Islet precursor cell (in vitro differentiated cells): Measurements from ENCODE around the gene NFIA.

Experiments used
- DNase-seq: peaks from one replicate; pipeline ENCODE4 v3.0.0-alpha.2; 2018

The NFIA gene

GRCh38 chr1:61477301-61477700 lies 394.9 kb downstream of the NFIA start:
- no peak for DNase-seq

GRCh38 chr1:61480273-61480935 lies 398.0 kb downstream of the NFIA start:
- no peak for DNase-seq

DNA sequence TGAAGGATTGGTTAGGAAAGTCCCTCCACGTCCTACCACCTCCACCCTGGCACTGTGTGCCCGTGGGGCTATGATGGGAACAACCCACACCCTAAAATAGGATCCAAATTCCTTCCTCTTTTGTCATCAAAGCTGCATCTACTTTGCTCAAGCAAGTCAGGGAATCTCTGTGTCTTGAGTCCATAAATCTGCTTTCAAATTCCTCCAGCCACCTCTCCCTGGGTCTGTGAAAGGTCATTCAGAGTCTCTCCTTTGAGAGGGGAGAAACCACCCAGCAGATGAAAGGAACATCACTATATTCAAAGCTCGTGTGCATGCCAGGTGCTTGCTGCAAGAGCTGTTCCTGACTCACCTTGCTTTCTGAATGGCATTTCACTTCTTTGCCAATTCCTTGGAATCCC lies 399.0 kb downstream of the NFIA start:
- DNase-seq, result no peak

DNA sequence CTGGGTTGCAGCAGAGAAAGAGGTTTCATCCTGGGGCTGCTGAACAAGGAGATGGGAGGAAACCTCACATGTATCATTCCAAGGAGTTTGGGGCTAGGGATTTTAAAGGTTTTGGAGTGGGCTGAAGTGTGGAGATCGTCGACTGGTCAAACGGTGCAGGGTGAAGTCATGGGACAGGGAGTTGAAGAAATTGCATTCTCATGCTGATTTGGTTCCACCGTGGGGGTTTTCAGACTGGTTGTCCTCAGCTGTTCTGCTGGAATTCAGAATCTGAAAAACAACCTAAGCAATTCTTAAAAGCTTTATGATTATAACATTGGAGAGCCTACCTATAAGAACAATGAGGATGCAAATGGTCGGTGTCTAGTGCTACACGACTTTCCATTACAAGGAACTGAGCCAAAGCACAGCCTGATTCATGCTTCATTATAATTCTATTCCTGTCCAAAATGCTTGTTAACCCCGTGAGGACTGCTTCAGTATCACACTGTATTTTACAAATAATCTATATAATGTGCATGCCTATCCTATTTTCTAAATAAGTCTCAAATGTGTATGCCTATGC lies 399.9 kb downstream of the NFIA start:
- no peak for DNase-seq

DNA sequence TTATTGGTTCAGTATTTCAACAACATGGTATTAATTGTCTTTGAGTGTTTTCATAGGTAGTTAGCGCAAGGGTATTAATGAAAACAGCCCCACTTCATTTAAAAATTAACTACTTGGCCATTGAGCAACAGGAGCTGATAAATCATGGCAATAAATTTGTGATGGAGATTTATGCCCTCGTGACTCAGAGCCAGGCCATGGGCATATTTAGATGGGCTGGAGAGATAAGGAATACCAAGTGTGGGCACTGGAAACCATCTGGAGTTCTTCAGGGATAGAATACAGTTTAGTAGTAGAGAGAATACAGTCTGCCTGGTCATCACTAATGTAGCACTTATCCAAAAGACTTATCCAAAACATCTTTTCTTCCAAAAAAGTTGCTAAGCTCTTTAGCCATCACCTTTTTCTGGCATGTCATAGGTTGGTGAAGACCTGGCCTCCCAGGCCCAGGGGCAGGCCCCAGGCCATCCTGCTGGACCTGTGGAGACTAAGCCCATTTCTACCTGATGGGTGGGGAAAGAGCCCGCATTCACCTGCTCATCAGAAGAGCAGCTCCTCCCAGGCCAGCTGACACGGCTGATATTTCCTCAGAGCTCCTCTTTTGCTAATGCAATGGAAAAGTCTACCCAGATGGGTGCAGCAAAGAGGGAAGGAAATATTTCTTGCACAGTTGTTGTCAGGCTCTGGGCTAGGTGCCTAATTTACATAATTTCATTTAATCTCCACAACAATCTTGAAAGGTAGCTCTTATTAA lies 404.6 kb downstream of the NFIA start:
- DNase-seq, result no peak

DNA sequence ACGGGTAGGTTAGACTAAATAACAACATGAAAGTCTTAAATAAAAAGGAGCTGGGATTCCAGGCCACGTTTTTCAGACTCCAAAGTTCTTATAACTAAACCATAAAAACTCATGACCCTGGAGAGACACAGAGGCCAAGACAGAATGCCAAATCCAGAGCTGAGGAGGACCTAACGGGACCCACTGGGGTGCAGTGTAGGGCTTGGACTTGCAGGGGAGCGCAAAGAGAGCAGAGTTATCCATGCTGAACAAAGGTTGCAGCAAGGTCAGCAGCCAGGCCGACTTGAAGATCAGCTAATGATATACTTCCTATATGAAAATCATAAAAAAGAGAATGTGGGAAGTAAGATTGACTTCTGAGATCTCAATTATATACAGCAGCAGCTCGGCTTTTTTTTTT lies 405.4 kb downstream of the NFIA start:
- no peak for DNase-seq

- no peak for DNase-seq
These were observed 408.6 kb downstream of the NFIA start for GRCh38 chr1:61490924-61491323.

DNA sequence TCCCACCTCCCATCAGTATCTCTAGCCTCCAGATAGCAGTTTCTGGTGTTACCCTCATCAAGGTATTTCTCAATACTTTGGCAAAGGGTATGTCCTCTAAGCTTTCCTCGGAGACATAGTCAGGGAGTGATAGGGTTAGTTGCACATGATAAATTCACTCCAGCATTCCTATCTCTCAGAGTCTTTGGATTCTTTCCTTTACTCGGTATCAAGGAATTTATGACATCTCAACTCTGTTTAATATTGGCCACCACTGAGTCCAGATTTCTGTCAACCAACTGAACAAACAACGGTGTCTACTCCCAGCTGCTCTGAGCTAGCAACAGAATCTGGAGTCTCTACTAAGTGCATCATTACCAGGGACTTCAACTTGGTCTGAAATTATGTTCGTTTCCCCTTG lies 409.1 kb downstream of the NFIA start:
- DNase-seq, result no peak

GRCh38 chr1:61494000-61494399 lies 411.6 kb downstream of the NFIA start:
- no peak for DNase-seq

- no peak for DNase-seq
These were observed 414.1 kb downstream of the NFIA start for GRCh38 chr1:61496501-61496900.

DNA sequence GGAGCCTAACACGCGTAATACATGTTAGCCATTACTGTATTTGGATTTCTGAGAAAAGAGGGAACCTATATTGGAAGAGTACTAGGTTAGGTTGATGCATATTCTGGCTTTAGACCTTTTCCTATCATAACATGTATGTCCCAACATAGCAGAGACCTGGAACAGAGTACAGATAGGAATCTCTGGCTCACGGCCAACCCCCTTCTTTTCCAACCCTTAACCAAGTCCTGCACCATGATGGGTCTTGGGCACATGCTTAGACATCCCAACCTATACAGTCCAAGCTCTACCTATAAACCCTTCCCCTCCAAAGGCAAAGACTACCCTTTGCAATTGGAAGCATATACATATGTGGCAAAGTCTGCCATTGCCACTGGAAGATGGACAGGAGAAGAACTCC lies 414.7 kb downstream of the NFIA start:
- DNase-seq, result no peak

DNA sequence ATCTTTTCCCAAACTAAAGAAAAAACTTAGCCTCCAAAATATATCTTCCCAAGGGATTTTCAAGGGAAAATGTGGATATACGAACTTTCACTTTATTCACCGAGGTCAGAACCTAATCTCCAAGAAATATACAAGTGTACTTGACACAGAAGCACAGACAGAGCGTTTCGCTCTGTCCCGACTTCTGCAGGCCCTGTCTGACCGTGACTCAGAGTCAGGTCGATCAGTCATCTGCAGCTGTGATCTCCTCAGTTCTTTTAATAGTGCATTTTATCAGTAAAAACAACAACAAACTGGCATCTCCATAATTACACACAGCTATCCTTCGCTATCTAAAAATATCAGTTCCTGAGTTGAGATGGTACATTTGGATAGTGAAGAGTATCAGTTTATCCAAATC lies 416.0 kb downstream of the NFIA start:
- DNase-seq, result no peak

DNA sequence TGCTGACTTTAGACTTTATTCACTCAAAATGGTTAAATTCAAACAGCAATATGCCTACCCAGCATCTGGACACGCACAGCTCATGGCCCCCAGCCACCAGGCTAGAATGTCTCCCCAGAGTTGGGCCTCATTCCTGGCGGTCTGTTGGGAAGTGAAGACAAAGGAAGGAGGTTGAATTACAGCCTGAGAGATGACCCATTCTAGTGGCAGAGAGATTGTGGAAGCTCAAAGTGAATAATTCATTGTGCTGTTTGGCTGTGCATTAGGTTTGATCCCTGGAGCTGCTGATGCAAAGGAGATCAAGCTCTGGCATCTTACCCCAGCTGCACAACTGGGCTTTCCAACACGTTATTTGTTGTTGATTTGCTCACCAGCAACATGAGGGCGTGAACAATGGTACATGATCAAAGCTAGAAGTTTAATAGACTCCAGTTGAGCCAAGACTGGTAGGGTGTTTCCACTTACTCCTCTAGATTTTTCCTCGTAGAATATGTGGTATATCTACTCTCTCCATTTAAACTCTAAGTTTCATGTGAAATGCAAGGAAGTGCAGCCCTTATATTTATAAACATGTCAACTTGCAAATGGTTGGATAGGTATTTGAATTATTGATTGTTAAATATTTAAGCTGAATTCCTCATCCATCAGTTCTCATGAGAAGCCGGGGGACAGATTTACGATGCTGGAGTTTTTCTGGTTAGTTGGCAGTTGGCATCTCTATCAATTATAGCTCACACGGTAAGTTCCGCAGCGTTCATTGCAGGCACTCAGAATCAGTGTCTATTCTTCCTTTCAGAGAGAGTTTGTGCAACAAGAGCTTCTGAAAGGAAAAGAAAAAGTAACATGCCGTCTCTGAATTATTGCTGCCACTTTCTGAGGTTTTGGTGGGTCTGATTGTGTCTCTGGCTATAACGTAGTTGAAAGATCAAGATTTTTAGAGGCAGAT lies 419.9 kb downstream of the NFIA start:
- DNase-seq, result no peak

- DNase-seq, result no peak
These were observed 421.9 kb downstream of the NFIA start for GRCh38 chr1:61504305-61504704.

DNA sequence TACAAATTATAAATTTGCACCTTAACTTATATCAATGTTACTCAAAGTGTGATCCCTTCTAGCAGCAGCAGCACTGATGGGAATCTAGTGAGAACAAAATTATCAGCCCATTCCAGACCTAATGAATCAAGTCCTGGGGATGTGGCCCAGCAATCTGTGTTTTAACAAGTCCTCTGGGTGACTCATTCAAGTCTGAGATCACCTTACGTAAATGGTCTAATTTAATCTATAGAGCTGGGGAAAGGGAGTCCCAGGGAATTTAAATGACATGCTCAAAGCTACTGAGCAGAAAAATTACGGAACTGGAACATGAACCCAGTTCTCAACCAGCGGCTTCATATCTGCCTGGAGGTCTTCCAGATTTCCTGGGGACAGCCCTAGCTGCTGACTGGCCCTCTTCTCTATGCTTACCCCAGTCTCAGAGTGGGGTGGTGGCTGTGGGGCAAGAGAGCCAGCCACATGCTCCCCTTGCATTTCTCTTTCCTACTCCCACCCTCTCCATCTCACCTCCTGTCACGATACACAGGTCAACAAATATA lies 422.6 kb downstream of the NFIA start:
- DNase-seq, result no peak

- DNase-seq, result no peak
These were observed 423.9 kb downstream of the NFIA start for GRCh38 chr1:61506236-61506635.

DNA sequence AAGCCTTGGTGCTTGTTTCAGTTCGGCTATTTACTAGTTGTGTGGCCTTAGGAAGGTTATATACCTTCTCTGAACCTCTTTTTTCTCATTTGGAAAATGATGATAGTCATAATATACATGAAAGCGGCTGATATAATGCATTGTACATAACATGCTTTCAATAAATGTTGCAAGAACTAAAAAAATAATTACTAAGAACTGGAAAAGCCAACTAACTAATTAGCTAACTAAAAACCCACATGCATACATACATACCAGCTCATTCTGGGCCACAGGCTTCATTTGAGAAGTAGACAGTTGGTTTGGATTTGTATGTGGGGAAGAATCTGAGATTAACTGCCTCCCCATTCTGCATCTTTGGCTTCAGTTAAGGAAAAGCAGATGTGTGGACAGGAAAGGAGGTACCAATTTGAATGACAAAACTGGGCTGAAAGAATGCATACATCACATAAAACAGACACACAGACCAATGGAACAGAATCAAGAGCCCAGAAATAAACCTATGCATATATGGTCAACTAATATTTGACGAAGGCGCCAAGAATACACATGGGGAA lies 424.7 kb downstream of the NFIA start:
- DNase-seq, result no peak
